IMR-90 (cell line): ENCODE measurements around the gene CNIH1.

Experiments
- CEBPB ChIP-seq: IDR thresholded peaks from 2 replicates; pipeline ENCODE4 v1.6.1; 2012; ENCODE audit warnings: low read depth, low read length, improper control_type of control experiment
- CHD1 ChIP-seq: IDR thresholded peaks from 2 replicates; pipeline ENCODE4 v1.6.1; 2012; ENCODE audit warnings: low read depth, low read length, improper control_type of control experiment
- CTCF ChIP-seq: conservative IDR thresholded peaks from 2 replicates; pipeline ENCODE4 v1.5.1; 2012; ENCODE audit warnings: mild to moderate bottlenecking, low read depth, low read length, improper control_type of control experiment
- MAFK ChIP-seq: IDR thresholded peaks from 2 replicates; pipeline ENCODE4 v1.6.1; 2012; ENCODE audit warnings: low read depth, low read length, improper control_type of control experiment
- NFE2L2 ChIP-seq: fragments of 150-350 bp; IDR thresholded peaks from 2 replicates; pipeline ENCODE4 v1.6.1; 2016; ENCODE audit warnings: low read depth, mild to moderate bottlenecking, low read length
- POLR2A ChIP-seq: IDR thresholded peaks from 2 replicates; pipeline ENCODE4 v1.6.1; 2012; ENCODE audit warnings: mild to moderate bottlenecking, low read depth, low read length
- RAD21 ChIP-seq: IDR thresholded peaks from 2 replicates; pipeline ENCODE4 v1.6.1; 2012; ENCODE audit warnings: low read length, improper control_type of control experiment
- RCOR1 ChIP-seq: IDR thresholded peaks from 2 replicates; pipeline ENCODE4 v1.6.1; 2012; ENCODE audit warnings: mild to moderate bottlenecking, low read length, improper control_type of control experiment; ENCODE audit not compliant: insufficient replicate concordance
- RFX5 ChIP-seq: IDR thresholded peaks from 2 replicates; pipeline ENCODE4 v1.8.0; 2012; ENCODE audit warnings: low read depth, mild to moderate bottlenecking, low read length, moderate library complexity
- SMC3 ChIP-seq: fragments of 150-350 bp; IDR thresholded peaks from 2 replicates; pipeline ENCODE4 v1.6.1; 2016; ENCODE audit warnings: low read depth, mild to moderate bottlenecking, antibody characterized with exemption, low read length, moderate library complexity
- USF2 ChIP-seq: fragments of 150-350 bp; IDR thresholded peaks from 2 replicates; pipeline ENCODE4 v1.6.1; 2017; ENCODE audit warnings: mild to moderate bottlenecking, antibody characterized with exemption, low read length, low read depth

GRCh38 chr14:54423991-54424390 is 17.2 kb downstream of the CNIH1 start:
- TF ChIP-seq RCOR1, result no peak
- TF ChIP-seq MAFK, result no peak
- no peak for TF ChIP-seq CHD1
- TF ChIP-seq CTCF, result no peak
- no peak for TF ChIP-seq NFE2L2
- TF ChIP-seq POLR2A, result no peak
- no peak for TF ChIP-seq USF2
- no peak for TF ChIP-seq RAD21
- no peak for TF ChIP-seq CEBPB
- TF ChIP-seq RFX5, result no peak
- TF ChIP-seq SMC3, result no peak
